COLO668 (cell line): ENCODE measurements around the gene HAP1.
"Not testable (repeated sequence)": the region's sequence is repeated elsewhere in the genome, so short reads cannot be mapped to it uniquely, and the experiment has no call there.

Source experiments
- DNase-seq: peaks from one replicate; lab custom pipeline; 2025; ENCODE audit not compliant: unreplicated experiment; lab: John Stamatoyannopoulos, UW

Gene HAP1

DNA sequence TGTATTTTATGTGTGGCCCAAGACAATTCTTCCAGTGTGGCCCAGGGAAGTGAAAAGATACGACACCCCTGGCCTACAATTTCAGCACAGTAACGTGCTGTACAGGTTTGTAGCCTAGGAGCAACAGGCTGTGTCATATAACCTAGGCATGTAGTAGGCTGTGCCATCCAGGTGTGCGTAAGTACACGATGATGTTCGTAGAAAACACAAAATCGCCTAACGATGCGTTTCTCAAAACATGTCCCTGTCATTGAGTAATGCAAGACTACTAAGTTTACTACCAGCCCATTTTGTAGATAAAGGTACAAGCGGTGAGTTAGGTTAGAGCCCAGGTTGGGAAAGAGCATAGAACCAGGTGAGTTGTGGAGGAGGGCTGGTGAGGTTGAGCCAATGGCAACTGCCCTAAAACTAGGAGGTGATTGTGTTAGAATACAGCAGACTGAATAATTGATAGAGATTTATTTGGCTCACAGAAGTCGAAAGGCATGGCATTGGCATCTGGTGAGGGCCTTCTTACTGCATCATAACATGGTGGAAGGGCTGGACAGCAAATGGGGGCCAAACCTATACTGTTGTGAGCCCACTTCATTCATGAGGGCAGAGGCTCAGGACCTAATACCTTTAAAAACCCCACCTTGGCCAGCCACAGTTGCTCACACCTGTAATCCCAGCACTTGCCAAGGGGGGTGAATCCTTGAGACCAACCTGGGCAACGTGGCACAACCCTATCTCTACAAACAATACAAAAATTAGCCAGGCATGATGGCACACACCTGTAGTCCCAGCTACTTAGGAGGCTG lies 41.5 kb downstream of the HAP1 start:
- no peak for DNase-seq

DNA sequence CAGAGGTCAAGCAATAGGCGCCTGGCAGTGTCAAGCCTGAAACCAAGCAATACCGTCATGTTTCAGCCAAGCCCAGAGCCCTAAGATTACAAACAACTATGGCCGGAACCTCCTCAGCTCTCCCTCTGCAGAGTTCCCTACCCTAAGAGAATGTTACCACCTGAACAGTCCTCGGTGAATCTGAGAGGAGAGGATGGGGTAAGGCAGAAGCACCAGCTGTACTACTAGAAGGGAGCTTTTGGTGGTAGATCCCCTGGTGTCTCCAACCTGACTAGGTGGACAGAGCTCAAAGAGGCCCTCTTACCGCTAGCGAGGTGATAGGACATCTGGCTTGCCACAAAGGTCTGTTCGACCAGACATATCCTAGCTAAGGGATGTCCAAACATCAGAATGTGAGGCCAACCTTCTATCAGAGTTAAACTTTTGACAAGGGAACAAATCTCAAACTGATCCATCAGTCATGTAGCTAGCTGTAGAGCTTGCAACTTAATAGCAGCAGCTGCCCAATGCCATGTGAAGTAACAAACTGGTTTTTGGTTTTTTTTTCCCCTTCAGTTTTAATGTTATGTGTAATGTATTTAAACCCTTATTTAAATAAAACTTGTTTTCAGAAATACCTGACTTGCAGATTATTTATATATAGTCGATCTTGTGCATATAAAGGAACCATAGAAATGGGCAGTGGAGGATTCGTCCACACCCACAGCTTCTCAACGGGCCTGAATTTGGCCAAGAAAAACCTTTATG lies 43.2 kb downstream of the HAP1 start:
- no peak for DNase-seq

DNA sequence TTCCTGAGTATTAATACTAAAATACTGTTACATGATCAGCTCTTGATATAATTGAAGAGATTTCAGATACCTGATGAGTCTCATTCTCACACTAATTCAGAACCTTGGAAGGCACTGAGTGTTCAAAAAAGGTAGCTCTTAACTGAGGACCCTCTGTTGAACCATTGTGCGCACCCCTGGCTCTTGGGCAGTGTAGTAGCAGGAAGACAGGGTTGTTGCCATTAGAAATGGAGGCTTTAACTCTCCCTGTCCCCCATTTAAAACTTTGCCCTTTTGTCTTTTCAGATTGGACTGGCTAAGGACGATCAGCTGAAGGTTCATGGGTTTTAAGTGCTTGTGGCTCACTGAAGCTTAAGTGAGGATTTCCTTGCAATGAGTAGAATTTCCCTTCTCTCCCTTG lies 43.9 kb downstream of the HAP1 start:
- no peak for DNase-seq

DNA sequence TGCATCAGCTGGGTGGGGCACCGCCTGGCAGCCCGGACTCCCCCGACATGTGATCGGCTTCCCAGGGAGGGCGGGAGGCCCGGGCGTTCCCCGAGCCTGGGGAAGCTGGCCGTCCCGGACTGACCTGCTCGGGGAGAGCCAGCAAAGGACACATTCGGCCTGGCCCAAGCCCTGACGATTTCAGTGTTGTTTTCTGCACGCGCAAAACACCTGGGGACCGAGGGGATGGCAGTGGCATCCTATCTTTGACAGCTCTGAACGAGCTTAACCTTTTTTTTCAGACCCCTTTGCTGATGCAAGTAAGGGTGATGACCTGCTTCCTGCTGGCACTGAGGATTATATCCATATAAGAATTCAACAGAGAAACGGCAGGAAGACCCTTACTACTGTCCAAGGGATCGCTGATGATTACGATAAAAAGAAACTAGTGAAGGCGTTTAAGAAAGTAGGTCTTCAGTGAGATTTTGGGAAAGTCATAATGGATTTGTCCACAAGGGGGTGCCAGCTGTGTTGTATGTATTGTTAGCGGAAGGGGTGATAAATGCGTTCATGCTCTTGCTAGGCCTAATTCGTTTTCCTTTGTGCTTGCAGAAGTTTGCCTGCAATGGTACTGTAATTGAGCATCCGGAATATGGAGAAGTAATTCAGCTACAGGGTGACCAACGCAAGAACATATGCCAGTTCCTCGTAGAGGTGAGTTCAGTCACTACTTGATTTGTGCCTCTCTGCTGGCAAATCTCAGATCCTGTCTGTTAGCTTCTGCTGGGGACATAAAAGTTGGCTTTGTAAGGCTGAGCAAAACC lies 44.7 kb downstream of the HAP1 start:
- DNase-seq = peak; percentile 20

DNA sequence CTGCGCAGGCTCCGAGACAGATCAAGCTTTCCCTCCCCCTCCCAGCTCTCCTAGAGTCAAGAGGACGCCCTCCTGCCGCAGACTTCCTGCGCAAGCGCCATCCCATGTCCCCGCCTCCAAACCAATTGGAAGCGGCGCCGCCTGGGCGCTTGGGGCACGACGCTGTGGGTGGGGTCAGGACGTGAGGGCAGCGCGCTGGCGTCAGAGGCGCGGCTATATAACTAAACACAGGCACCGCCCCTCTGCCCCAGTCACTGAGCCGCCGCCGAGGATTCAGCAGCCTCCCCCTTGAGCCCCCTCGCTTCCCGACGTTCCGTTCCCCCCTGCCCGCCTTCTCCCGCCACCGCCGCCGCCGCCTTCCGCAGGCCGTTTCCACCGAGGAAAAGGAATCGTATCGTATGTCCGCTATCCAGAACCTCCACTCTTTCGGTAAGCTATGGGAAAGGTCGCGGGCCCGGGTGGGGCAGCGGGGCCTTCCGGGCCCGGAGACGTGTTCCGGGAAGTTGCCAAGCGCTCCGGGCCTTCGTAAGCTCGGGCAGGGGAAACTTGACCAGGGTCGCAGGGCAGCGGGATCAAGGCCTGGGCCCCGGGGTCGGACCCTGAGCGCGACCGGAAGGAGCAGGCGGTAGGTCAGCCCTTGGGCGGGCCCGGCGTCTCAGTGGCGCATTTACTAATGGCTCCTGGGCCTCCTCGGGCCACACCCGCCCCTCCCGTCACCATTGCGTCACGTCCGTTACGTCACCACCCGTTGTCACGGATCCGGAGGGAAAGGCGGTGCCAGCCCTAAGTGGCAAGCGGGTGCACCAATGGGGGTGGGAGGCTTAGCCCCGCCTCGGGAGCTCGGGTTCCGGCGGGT lies 45.6 kb downstream of the HAP1 start, which contains the start of gene EIF1:
Gene EIF1 (plus strand): TSS at position 245 of the 856 bp plus-strand sequence. CDS start 154 bp downstream, at position 399.
- DNase-seq = peak; percentile 97

DNA sequence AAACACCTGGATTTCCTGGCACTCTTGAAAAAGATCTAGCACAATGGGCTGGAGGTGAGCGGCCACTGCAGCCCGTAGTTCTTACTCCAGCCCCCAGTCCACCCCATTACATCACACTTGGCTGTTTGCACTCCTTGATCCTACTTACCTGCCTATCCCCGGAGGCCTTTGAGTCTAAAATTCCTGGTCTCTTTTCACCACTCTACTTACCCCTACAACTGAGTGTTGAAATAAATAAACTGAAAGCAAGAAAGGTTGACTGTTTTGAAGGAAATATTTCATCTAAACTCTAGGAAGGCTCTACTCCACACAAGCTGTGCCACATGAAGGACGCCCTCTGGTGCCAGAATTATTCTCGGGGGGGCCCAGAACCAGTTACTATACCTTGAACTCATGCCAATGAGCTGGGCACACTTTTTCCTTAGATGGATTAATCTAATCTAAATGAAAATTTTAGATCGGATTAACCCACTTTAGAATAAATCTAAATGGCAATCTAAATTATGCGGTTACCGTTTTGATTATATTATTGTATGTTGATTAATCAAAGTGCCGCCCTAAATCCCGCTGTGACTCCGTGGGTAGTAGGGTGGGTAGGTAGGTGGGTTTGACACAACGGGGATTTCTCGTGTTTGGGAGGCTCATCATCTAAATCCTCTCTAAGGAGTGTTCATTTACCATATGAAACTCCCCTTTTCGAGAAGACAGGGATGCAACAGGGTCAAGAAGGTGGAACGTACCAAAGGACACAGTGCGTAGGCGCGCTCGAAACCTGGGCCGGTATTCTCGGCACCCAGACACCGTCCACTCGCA lies 46.4 kb downstream of the HAP1 start:
- peak; percentile 18 for DNase-seq

DNA sequence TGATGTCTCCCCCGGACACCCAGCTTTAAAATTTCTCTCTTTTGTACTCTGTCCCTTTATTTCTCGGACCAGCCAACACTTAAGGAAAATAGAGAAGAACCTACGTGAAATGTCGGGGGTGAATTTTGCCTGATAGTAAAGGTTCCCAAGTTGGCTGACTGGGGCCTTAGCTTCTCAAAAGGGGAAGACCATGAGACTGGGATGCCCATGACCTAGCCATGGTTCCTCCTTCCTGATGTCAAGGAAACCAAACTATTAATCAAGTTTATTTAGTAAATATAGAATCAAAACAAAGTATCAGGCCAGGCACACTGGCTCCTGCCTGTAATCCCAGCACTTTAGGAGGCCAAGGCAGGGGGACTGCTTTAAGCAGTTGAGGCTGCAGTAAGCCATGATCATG lies 48.2 kb downstream of the HAP1 start:
- no peak for DNase-seq

DNA sequence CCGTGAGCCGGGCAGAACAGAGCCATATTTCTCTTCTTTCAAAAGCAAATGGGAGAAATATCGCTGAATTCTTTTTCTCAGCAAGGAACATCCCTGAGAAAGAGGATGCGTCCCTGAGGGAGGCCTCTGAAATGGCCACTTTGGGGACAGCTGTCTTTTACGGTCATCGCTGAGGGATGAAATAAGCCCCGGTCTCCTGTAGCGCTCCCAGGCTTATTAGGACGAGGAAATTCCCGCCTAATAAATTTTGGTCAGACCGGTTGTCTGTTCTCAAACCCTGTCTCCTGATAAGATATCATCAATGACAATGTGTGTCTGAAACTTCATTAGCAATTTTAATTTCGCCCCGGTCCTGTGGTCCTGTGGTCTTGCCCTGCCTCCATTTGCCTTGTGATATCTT lies 48.7 kb downstream of the HAP1 start:
- DNase-seq = not testable (repeated sequence)

DNA sequence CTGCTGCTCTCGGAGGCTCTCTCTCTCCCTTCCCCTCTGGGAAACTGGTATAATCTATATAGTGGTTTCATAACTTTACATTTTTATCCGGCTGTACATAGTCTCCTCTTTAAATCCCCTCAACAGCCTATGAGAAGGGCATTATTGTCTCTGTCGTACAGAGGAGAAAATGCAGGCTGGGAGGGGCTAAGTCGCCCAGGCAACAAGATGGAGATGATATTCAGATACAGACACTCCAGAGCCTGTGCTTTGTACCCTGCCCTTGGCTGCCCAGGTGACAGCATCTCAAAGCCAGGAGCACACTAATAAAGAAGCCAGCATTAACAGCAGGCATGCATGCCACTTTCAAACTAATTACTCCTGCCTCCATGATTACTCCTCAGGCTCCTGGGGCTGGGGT lies 50.4 kb downstream of the HAP1 start:
- no peak for DNase-seq

DNA sequence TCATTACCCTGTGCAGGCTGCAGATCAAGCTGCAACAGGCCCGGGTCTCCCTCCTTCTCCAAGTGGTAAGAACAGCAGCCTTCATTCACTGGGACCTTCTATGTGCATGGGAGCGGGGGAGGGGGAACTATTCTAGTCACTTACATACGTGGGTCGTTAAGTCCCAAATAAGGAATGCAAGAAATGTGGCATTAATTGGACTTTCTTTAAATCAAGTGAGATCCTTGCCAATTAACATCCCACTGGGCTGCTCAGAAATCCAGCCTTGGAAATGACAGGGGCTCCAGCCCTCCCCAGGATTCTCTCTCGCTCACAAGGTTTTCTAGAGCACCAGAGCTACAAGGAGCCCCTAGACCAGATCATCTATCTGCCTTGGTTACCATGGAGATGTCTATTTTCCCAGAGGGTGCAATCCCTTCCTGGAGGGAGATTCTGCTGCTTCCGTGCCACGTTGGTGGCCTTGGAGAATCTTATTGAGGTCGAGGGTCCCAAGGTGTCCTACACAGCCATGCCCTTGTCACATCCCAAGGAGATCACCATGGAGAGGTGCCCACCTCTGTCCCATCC lies 50.9 kb downstream of the HAP1 start:
- no peak for DNase-seq

DNA sequence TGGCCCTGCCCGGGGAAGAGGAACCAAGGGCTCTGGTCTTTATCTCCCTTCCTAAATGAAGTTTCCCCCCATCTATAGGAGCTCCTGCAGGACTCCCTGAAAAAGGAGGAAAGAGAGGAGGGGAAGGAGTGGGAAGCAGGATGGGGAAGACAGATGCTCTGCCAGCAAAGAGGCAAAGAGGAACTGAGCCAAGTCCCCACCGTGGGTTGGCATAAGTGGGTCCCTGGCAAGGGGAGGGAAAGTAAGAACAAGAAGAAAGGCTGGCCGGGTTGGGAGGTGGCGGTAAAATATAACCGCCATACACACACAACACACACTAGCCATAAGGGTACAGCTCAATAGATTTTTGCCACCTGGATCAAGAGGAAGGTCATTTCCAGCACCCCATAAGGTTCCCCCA lies 51.8 kb downstream of the HAP1 start:
- no peak for DNase-seq

DNA sequence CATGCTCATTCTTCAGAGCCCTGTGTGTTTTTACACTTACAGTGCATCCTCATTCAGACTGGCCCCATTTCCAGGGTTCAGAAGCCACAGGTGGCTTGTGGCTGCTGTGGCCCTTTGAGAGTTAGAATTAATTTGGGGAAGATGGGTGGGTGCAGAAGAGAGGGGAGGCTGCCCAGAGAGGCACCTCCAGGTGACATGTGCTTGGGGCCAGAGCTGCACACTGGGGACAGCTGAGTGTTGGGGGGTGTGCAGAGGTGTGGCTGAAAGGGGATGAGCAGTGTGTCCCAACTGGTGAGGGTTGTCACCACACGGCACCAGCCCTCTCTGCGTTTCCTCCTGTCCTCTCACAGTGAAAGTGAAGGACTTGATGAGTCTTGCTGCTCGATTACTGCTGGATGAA lies 52.7 kb downstream of the HAP1 start:
- DNase-seq = no peak

DNA sequence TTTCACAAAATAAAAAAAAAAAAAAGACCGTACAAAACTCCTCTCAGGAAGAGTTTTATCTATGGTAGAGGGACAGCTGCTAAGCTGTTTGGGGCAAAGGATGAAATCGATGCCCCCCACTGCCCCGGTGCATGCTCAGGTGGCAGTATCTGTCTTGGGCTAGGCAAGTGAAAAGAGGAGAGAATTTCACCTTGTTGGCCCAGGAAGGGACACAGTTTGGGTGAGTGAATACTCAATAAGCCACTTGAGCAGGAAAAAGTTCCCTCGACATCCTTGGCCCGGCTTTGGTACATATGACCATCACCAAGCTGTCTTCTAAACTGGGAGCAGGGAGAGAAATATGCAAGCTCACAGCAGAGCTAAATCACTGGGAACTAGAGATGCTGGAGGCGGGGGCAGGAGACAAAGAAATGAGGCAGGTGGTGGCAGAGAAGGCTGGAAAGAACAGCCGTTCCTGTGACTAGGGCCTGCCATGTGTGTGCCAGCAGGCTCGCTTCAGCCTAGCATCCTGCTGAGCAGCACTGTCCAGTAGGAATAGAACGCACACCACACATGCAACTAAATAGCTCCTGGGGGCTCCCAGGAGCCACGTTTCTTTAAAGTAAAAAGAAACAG lies 53.9 kb downstream of the HAP1 start:
- DNase-seq = no peak

DNA sequence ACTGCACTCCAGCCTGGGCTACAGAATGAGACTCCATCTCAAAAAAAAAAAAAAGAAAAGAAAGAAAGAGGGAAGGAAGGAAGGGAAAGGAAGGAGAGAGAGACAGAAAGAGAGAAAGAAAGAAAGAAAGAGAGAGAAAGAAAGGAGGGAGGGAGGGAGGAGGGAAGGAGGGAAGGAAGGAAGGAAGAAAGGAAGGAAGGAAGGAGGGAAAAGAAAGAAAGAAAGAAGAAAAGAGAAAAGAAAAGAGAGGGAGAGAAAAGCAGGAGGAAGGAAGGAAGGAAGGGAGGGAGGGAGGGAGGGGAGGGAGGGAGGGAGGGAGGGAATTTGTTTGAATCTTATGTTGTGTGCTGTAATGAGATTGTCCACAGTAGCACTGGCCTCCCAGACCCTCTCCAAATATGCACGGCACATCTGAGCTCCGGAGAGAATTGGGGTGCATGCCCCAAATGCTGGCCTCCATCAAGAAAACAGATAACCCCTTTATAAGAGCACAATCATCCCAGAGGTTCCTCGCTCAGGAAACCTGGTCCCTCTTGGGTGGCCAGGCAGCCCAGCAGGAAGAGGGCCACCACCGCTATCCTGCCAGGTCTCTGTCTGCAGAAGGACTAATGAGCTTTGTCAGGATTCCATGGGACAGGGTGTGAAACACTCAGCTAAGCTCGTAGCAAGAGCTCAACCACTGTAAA lies 54.6 kb downstream of the HAP1 start:
- DNase-seq = no peak

DNA sequence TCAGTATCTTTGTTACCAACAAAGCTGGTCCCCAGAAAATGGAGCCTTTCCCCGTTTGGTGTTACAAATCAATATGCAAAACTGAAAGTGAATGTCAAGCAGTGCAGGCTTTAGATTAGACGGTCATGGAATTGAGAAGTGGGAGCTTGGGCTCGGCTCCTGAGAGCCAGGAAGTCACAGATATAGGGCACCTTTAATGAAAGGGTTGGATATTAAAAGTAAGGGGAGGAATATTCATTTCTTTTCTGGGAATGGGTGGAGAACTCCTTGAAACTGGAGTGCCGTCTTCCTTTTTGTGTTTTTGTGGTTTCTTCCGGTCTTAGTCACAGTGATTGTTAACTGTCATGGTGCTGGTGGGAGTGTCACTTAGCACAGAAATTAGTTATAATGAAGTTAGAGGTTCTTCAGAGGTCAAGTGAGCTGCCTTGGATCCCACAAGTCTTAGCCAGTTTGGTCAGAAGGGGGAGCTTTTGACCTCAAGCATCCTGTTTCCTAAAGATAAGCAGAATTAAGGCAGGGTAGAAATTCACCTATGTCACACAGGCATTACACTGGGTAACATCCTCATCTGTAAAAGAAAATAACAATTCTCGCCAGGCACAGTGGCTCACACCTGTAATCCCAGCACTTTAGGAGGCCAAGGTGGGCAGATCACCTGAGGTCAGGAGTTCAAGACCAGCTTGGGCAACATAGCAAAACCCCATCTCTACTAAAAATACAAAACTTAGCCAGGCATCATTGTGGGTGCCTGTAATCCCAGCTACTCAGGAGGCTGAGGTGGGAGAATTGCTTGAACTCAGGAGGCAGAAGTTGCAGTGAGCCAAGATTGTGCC lies 55.3 kb downstream of the HAP1 start:
- no peak for DNase-seq

DNA sequence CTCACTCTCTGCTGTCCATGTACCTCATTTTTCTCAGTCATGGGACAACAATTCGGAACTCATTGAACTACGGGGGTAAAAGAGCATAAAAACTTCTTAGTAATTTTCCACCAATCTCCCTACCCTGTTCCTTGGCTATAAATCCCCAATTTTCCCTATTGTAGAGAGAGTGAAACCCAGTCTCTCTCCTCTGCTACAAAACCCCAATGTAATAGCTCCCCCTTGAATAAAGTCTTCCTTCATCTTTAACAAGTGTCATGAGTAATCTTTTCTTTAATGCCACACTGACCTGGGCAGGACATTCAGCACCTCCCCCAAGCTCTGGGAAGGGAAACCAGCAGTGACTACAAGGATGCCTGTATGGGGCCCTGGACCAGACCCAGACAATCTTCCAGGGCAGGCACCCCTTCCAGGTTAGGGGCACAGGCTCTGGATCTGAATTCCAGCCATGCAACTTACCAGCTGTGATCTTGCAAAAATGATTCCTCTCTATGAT lies 56.0 kb downstream of the HAP1 start:
- no peak for DNase-seq

DNA sequence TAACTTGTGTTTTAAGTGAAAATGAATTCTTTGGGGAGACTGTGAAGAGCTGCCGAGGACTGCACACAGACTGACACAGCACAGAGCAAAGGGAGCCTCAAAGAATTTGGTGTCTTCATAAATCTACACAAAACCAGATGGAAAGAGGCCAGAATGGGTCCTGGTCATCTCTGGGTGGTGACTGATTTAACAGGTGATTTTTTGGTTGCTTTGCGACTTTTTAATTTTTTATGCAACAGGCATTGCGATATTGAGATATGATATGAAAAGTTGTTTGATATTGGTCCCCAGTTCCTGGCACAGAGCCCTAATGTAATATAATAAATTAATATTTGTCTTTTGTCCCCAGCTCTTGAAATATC lies 58.4 kb downstream of the HAP1 start:
- no peak for DNase-seq
